GM21723 (cell line): Measurements from ENCODE around the gene HTR3E.
"Not testable (repeated sequence)": the region's sequence is repeated elsewhere in the genome, so short reads cannot be mapped to it uniquely, and the experiment has no call there.

Experiments used
- ATAC-seq: cut with Tn5 transposase; IDR thresholded peaks from one replicate; pipeline ENCODE4 v1.9.1; 2021; ENCODE audit warnings: mild to moderate bottlenecking, moderate library complexity; ENCODE audit not compliant: unreplicated experiment

The HTR3E gene, protein sequence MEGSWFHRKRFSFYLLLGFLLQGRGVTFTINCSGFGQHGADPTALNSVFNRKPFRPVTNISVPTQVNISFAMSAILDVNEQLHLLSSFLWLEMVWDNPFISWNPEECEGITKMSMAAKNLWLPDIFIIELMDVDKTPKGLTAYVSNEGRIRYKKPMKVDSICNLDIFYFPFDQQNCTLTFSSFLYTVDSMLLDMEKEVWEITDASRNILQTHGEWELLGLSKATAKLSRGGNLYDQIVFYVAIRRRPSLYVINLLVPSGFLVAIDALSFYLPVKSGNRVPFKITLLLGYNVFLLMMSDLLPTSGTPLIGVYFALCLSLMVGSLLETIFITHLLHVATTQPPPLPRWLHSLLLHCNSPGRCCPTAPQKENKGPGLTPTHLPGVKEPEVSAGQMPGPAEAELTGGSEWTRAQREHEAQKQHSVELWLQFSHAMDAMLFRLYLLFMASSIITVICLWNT

DNA sequence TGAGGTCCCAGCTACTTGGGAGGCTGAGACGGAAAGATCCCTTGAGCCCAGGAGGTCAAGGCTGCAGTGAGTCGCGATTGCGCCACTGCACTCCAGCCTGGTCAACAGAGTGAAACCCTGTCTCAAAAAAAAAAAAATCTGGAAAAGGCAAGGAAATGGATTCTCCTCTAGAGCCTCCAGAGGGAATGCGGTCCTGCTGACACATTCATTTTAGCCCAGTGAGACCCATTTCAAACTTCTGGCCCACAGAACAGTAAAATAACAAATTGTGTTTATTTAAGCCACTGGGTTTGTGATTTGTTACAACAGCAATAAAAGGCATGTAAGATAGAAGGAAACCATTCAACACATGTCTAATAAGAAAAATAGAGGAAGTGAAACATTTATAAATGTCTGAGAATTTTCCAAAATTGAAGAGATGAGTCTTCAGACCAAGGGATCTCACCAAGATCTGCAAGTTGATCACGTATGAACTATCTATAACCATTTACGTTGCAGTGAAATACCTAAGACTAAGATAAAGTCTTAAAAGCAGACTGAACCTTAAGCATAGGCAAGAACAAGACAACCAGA is at the start of gene HTR3E:
TSS of gene HTR3E (plus strand) at position 254 of the 573 bp plus-strand sequence. CDS start 466 bp downstream, outside the sequence.
- ATAC-seq = no peak

DNA sequence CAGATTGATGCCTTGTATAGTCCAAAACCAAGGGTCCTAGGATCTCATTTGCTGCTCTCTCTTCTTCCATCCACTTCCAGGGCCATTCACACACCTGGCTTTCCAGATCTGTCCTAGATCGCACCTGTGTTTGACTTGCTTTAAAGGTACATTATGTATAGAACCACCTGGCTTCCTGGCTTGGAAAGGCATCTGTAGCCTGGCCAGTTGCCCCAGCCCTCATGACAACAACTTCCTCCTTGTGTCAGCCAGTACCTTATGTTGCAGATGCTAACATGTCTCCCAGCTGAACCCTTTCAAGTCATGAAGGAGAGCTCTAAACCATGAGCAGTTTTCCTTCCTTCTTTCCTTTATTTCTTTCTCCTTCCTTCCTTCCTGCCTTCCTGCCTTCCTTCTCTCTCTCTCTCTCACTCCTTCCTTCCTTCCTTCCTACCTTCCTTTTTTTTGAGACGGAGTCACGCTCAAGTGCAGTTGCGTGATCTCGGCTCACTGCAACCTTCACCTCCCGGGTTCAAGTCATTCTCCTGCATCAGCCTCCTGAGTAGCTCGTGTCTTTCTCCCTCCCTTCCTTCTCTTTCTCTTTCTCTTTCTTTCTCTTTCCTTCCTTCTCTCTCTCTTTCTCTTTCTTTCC is 46.5 kb upstream of the HTR3E start:
- ATAC-seq = no peak

DNA sequence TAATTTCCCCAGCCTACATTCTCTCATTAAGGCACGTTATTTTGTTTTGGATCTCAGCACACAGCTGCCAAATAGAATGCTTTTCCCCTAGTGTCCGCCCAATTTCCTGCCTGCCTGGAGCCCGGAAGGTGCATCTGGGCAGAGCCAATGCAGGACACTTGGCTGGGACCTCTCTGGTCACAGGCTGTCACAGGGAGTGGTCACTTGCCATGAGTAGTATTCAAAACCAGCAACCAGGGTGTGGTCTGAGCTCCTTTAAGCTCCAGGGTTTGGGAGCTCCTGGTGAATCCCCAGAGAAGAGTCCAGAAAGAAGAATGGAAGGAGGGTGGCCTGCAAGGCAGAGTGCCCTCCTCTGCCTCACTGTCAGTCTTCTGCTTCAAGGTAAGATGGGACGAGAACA is 44.1 kb upstream of the HTR3E start, which contains the start of gene HTR3C:
TSS of gene HTR3C (plus strand) at position 281 of the 400 bp plus-strand sequence. CDS start at position 315, 34 bp downstream.
- ATAC-seq = no peak

DNA sequence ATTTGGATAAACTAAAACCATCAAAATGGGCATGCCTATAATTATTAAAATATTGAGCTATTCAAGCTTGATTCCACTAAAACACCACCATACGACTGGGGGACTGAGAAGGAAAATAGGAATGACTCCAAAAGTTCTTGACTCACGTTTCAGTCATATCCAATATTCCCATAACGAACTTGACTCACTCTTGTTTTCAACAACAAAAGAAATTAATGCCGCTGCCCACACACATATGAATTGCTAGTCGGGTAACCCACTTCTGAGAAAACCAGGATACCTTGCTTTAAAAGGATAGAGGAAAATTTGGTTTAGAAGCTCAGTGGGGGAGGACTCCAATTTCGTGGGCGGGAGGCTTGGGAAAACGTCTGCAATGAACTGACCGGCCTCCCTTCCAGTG is 38.8 kb upstream of the HTR3E start:
- ATAC-seq = no peak

DNA sequence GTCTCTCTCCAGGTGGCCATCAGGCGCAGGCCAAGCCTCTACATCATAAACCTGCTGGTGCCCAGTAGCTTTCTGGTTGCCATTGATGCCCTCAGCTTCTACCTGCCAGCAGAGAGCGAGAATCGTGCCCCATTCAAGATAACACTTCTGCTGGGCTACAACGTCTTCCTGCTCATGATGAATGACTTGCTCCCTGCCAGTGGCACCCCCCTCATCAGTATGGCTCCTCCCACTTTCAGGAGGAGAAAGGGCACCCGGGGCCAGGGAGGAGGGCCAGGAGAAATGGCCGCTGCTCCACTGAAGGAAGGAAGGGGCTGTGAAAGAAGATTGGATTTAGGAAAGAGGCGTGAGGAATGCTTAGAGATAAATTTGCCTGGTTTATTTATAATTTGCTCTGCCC is 37.4 kb upstream of the HTR3E start:
- no peak for ATAC-seq

DNA sequence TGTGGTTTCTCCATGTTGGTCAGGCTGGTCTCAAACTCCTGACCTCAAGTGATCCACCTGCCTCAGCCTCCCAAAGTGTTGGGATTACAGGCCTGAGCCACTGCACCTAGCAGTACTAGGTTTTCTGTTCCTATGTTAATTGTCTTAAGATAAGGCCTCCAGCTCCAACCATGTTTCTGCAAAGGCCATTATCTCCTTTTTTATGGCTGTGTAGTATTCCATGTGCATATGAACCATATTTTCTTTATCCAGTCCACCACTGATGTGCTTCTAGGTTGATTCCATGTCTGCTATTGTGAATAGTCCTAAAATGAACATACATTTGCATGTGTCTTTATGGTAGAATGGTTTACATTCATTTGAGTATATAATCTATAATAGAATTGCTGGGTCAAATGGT is 34.2 kb upstream of the HTR3E start:
- ATAC-seq = no peak

DNA sequence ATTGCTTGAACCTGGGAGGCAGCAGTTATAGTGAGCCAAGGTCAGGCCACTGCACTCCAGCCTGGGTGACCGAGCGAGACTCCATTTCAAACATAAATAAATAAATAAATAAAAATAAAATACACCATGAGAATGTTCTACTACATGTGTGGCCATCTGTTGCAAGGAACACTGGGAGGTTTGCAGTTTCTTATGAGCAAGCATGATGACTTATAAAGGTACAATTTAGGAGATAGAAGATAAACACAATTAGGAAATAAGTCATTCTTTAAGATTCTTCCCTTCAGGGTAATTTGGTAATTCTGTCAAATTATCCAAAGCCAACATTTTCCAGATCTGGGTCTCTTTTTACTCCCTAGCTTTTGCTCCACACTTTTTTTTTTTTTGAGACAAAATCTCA is 30.7 kb upstream of the HTR3E start:
- ATAC-seq = no peak

DNA sequence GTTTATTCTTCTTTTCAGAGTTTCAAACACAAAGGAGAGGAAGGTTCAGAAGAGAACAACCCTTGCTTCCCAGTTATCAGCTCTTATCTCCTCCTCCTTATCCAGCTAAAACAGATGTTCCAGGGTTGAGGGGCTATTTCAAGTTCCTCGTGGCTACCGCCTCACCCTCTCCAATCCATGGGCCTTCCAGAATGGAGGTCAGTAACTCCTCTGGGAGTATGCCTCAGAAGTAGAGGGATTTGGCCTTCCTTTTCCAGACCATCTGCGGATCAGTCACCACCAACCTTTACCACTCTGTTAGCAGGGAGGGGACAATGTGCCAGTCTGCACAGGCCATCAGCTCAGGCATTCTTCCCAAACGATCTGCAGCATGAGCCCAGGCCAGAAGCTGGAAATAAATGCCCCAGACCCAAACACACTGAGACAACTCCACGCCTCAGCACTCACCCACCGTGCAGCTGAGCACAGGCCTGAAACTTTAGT is 29.2 kb upstream of the HTR3E start:
- no peak for ATAC-seq

DNA sequence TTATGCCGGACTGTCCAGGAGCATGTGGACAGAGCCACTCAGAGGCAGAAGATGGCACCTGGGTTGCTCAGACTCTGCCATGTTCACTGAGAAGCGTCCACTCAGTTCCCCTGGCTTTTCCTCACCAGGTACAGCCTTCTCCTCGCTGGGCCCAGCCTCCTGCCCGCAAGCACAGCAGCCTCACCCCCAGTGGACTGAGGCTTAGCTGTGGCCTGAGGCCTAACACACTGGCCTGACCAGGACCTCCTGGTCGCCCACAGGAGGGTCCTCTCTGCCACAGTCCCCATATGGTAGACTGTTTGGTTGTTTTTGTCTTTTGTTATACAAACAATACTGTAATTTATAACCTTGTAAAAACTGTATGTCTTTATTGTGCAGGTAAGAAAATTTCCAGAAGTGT is 28.5 kb upstream of the HTR3E start:
- ATAC-seq = no peak

DNA sequence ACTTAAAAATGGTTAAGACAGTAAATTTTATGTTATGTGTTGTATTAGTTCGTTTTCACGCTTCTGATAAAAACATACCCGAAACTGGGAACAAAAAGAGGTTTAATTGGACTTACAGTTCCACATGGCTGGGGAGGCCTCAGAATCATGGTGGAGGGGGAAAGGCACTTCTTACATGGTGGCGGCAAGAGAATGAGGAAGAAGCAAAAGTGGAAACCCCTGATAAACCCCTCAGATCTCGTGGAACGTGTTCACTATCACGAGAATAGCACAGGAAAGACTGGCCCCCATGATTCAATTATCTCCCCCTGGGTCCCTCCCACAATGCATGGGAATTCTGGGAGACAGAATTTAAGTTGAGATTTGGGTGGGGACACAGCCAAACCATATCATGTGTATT is 25.7 kb upstream of the HTR3E start:
- not testable (repeated sequence) for ATAC-seq

DNA sequence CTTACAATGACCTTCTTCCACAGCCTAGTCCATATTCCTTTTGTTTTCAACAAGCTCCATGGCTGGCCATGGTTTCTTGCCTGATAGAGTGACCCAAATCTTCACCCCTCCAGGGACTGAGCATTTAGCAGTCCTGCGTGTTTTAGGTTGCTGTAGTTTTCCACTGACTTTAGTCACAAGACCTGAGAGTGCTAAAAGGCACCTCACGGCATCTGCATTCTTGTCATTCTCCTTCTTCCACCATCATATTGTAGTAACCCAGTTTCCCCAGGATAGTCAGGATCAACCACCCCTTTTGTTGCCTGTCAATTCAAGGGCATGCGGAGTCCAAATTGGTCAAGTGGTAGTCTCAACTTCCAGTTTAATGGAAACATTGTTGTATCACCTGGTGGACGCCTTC is 23.2 kb upstream of the HTR3E start:
- no peak for ATAC-seq

DNA sequence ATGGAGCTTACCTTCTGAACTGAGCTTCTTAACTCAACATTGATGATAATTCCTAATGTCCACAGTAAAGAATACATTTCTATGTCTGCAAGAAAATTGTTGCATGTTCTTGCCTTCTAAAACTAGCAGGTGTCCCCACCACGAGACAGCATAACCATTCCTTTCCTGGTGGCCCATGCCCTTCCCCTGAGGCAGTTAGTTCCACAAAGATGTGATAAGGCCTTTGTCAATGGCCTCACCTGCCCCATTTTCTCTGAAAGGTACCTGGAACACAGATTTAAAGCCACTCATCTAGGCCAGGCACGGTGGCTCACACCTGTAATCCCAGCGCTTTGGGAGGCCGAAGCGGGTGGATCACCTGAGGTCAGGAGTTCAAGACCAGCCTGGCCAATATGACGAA is 21.0 kb upstream of the HTR3E start:
- ATAC-seq = no peak

DNA sequence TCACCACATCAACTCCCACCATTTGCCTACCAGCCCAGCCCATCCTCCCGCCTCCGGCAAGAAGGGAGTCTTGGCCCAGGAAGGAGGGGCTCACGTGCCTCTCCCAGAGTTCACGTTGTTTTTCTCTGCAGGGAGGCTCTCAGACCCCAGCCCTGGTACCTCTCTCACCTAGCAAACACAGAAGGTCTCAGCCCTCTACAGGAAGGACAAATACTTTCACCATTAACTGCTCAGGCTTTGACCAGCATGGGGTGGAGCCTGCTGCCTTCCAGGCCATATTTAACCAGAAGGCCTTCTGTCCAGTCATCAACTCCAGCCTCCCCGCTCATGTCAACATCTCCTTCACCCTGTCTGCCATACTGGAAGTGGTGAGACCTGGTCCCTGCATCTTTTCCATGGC is 19.0 kb upstream of the HTR3E start:
- no peak for ATAC-seq

DNA sequence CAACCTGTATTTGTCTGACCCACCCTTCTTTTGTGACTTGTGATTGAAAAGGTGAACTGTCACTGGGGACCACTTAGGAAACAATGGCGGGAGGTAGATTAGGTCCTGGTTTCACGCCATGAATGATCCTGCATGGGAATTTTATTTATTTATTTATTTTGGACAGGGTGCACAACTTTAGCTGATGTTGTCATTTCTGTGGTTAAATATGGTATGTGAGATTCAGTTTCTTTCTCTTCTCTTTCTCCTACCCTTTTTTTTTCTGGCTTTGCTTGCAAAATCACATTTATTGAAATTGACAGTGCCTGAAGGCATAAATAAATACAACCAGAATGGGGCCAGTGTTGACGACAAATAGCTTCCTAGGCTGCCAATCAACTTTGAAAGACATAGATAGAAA is 18.0 kb upstream of the HTR3E start:
- no peak for ATAC-seq

DNA sequence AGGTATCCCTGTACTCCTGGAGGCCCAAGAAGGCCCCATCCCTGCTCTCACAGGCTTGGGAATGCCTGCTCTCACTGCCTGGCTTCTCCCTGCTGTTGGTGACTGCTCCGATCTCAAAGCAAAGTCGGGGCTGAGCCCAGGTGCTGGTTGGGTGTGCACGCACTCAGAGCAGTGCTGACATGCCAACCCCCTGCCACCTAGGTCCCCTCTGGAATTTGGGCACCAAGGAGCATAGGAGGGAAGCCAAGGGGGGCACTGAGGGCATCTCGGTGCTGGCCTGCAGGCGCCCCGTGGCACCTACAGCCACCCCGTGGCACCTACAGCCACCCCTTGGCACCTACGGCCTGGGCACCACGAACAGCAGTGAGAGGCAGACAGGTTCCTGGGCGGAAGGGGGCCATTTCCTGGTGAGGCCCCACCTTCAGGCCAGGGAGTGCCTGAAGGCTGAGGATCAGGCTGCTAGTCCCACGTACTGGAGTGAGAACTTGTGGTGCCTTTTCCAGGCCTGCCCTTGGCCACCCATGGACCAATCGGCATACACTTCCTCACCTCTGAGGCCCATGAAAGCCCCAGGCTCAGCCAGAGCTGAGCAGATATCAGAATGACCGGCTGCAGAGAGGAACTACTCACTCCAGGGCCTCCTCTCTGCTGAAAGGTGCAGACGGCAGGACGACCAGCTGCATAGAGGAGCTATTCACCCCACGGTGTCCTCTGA is 15.6 kb upstream of the HTR3E start:
- ATAC-seq = no peak

DNA sequence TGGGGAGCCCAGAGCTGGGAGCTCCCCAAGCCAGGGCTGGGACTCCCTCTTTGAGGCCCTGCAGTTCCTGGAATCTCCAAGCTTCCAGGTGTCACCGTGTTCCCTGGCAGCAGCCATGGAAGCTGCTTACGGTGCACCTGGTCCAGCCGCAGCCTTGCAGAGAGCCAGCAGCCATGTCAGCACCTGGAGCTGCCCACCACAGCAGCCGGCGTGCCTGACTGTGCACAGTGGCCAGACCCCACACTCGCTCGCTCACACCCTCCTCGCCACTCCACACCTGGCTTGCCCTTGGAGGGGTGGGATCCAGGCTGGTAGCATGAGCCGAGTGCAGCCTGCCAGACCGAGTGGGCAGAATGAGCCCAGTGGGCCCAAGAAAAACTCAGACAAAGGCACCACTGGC is 14.8 kb upstream of the HTR3E start:
- no peak for ATAC-seq

DNA sequence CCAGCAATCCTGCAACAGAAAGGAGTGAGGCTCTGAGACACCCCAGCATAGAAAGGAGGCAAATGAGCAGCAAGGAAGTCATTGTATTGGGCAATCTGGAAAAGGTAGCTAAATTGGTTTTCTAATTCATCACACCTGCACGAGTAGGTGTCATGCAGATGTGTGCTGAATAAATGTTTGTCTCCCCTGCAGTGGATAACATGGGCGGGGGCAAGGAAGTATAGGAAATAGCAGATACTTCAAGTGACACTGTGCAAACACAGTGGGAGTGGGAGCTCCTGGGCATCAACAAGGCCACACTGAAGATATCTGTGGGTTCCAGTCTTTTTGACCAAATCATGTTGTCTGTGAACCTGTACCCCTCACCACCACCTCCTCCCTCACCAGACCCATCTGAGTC is 14.4 kb upstream of the HTR3E start:
- ATAC-seq = no peak

DNA sequence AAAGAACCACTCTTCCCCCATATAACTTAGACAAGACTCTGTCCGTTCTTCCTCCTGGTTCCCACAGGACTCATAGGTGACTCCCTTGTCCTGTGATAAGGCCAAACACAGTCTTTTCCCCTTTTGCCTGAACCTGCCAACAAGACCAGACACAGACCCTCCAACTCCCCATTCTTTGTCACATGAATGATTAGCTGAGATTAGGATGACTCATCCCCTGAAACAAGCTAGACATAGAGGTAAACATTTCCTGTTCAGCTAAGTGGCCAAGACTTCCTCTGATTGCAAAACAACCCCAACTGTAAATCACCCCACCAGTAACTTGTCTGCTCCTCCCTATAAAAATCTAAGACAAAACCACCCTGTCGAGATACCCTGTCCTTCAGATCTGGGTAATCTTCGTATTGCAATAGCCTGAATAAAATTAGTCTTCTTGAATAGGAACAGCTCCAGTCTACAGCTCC is 11.4 kb upstream of the HTR3E start:
- no peak for ATAC-seq

DNA sequence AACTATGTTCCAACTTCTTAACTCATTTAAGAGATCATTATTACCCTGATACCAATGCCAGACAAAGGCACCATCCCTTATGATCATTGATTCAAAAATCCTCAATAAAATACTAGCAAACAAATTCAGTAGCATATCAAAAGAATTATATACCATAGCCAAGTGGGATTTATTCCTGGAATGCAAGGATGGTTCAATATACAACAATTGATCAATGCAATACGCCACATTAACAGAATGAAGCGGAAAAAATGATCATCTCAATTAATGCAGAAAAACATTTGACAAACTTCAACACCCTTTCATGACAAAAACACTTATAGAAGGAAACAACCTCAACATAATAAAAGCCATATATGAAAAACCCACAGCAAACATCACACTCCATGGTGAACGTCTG is 4.7 kb upstream of the HTR3E start:
- ATAC-seq = no peak

DNA sequence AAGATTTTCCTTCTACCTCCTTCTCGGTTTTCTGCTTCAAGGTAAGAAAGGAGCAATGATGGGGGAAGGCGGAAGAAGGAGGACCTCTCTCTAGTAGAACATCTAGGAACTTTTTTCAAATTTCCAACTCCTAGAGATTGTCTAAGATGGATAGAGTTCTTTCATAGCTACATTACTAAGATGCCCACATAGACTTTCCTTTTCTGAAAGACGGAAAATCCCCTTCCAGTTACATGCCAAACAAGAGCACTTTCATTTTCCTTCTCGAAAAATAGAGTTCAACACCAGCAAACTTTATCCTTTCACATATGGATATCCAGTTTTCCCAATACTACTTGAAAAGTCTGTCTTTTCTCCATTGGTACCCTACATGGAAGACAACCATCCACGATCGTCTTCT is 692 bp downstream of the HTR3E start:
- no peak for ATAC-seq
